ENCODE data around the gene SGMS1.
"Not testable (repeated sequence)": the region's sequence is repeated elsewhere in the genome, so short reads cannot be mapped to it uniquely, and the experiment has no call there.

Gene SGMS1

DNA sequence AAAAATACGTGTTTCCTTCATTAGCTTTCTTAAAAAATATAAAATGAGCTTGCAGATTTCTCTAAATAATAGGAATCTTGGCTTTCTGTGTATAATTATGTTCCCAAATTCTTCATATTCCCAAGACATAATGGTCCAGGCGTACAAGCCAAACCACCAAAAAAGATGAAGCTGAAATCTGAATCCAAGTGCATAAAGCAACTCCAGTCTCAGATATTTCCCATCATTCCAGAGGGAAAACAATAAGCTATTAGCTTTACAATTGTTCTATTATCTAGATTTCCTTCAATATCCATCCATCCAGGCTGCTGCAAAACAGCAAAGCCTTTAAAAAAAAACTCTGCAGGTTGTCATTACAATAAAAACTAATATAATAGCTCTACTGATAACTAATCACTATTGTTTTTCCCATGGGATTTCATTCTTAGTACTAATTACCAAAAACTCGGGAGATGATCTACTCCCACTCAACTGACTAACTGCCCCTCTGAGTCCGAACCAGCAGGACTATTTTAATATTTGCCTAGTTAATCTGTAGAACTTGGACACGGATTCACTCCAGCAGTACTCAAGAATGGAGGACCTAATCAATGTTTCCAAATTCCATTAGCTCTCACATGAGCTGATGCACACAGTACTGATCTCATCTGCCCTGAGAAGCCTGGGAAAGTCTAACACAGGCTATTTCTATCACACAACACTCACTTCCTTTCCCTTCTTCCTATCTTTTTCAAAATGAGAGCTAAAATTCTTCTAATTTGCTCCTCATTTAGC is 263.5 kb downstream of the SGMS1 start:
- DNase-seq: no peak

DNA sequence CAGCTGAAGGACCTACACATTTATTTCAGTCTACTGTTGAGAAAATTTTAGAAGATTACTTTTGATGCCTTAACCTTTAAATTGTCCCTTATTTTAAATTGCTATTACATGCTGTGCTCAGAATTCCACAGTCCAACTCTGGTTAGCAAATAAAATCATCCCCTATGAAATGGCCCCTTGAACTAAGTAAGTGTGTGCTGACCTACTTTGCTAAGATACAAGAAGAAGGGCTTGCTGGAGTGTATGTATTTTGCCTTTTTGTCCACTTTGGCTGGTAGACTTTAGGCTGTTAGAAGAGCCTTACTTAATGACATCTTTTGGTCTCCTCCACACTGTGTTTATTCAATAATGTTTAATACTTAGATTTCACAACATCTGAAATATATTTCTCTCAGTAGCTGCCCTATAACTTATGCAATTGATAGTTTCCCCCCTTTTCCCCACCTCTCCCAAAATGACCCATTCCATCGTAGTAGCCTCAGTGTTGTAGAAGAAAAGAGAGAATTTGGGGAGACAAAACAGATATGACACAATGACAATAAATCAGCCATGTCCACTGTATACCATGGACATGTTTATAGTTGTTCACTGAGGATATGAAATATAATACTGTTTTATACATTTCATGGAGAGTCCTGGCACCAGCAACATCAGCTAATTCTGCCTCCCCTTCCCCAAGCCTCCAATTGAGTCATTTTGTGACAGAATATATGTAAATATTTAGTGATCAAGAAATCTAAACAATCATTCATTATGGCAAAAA is 264.6 kb downstream of the SGMS1 start:
- DNase-seq: no peak

DNA sequence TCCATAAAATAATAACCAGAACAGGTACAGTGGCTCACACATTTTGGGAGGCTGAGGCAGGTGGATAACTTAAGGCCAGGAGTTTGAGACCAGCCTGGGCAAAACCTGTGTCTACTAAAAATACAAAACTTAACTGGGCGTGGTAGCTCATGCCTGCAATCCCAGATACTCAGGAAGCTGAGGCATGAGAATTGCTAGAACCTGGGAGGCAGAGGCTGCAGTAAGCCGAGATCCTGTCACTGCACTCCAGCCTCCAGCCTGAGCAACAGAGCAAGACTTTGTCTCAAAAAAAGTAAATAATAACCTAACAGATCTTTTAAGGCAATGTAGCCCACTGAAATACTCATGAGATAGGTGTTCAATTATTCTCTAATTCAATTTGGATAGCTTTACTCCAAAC is 265.3 kb downstream of the SGMS1 start:
- no peak for DNase-seq

DNA sequence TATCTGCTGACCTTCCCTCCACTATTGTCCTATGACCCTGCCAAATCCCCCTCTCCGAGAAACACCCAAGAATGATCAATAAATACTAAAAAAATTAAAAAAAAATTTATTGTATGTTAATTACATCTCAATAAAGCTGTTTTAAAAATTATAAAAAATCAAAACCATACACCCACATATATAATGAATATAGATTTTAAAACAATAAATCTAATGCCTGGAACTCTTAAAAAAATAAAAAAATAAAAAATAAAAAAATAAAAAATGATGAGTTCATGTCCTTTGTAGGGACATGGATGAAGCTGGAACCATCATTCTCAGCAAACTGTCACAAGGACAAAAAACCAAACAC is 267.3 kb downstream of the SGMS1 start:
- not testable (repeated sequence) for DNase-seq

DNA sequence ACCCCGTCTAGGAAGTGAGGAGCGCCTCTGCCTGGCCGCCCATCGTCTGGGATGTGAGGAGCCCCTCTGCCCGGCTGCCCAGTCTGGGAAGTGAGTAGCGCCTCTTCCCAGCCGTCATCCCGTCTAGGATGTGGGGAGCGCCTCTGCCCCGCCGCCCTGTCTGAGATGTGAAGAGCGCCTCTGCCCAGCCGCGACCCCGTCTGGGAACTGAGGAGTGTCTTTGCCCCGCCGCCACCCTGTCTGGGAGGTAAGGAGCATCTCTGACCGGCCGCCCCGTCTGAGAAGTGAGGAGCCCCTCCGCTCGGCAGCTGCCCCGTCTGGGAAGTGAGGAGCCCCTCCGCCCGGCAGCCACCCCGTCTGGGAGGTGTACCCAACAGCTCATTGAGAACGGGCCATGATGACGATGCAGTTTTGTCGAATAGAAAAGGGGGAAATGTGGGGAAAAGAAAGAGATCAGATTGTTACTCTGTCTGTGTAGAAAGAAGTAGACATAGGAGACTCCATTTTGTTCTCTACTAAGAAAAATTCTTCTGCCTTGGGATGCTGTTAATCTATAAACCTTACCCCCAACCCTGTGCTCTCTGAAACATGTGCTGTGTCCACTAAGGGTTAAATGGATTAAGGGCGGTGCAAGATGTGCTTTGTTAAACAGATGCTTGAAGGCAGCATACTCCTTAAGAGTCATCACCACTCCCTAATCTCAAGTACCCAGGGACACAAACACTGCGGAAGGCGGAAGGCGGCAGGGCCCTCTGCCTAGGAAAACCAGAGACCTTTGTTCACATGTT is 267.9 kb downstream of the SGMS1 start:
- not testable (repeated sequence) for DNase-seq

DNA sequence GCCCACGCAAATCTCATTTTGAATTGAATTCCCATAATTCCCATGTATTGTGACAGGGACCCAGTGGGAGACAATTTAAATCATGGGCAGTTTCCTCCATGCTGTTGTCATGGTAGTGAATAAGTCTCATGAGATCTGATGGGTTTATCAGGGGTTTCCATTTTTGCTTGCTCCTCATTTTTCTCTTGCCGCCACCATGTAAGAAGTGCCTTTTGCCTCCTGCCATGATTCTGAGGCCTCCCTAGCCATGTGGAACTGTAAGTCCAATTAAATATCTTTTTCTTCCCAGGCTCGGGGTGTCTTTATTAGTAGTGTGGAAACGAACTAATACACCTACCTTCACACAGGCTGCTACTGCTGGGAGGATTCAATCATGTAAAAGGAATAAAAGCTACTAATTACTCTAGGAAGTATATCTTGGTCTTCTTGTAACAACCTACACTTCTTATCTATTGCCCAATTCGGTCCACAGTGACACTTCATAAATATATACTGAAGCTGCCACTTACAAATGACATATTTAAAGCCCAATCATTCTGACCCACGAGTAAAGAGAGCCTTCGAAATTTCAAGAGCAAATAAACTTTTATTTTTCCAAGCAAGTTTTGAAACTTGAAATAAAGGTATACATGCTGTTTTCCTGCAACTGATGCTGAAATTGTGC is 272.1 kb downstream of the SGMS1 start:
- no peak for DNase-seq

DNA sequence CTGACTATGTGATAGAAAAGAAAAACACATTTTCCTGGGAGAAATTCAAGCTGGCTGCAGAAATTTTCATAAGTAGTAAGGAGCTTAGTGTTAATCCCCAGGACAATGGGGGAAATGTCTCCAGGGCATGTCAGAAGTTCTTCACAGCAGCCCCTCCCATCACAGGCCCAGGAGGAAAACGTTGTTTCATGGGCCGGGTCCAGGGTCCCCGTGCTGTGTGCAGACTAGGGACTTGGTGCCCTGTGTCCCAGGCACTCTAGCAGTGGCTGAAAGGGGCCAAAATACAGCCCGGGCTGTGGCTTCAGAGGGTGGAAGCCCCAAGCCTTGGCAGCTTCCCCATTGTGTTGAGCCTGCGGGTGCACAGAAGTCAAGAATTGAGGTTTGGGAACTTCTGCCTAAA is 273.4 kb downstream of the SGMS1 start:
- DNase-seq: no peak

DNA sequence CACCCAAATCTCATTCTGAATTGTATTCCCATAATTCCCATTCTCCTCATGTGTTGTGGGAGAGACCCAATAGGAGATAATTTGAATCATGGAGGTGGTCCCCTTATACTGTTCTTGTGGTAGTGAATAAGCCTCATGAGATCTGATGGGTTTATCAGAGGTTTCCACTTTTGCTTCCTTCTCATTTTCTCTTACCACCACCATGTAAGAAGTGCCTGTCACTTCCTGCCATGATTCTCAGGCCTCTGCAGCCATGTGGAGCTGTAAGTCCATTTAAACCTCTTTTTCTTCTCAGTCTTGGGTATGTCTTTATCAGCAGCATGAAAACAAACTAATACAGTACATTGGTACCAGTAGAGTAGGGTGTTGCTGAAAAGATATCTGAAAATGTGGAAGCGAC is 274.2 kb downstream of the SGMS1 start:
- no peak for DNase-seq

DNA sequence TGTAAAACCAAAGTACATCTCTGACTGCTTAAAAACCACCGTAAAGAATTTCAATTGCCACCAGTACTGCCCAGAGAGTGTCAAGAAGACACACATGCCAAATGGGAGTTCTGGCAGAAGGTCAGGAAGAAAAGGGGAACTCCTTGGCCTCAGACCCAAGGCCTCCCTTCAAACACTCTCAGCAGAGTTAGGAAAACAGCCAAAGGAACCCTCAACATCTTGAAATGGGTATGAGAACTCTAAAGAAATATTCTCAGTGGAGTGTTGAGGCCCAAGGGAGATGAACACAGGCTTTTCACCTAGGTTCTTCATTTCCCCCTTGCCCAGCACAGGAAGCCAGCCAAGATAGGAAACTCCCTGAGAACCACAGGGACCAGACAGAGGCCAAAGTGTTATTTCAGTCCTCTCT is 276.4 kb downstream of the SGMS1 start:
- DNase-seq: no peak

DNA sequence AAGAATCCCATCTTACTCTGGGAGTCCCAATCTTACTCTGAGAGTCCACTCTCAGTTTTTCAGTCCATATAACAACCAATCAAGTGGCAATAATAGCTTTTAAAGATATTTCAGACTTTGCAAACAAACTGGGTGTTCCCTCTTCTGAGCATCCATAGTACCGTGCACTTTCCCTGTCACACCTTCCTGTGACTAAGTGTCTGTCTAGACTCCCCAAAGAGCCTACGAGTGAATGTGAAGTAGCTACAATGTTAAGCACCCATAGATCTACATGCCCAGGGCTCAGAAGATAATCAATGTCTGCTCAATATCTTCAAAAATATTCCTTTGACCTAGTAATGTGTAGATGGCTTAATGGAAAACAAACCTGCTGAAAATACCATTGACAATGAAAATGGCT is 276.8 kb downstream of the SGMS1 start:
- DNase-seq: no peak

DNA sequence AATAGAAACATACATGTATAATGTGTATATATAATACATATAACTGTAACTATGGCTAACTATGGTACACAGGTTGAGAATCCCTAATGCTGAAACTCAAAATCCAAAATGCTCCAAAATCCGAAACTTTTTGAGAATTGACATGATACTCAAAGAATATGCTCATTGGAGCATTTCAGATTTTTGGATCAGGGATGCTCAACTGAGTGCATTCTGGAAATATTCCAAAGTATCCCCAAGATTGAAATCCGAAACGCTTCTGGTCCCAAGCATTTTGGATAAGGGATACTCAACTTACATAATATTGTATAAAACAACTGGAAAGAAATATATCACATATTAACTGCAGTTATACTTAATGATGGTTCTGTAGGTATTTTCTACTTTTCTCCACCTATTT is 278.2 kb downstream of the SGMS1 start:
- DNase-seq: no peak

DNA sequence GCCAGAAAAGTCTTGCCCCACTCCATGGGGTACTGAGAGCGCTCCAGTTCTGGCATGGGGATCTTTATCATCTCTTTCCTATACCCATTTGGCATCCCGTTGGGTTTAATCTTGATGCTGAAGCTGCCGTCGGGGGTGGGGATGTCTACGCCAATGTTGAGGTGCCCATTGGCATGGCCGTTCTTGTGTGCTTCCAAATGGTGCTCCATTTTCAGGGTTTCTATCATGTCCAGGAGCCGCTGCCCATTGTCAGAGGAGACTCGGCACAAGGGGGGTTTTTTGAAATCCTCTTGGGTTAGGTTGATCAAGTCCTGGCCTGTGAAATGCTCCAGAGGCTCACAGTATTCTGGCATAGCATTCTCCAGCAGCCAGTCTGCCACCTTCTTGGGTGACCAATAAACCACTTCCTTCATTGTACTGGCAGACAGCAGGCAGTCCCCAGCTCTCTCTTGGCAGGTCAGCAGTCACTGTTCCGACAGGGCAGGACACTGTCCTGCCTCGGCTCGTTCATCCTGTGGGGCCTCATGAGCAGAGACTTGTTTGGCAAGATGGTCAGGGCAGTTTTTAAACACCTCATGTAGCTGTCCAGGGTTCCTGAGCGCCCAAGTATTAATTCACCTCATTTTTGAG is 279.9 kb downstream of the SGMS1 start:
- no peak for DNase-seq

DNA sequence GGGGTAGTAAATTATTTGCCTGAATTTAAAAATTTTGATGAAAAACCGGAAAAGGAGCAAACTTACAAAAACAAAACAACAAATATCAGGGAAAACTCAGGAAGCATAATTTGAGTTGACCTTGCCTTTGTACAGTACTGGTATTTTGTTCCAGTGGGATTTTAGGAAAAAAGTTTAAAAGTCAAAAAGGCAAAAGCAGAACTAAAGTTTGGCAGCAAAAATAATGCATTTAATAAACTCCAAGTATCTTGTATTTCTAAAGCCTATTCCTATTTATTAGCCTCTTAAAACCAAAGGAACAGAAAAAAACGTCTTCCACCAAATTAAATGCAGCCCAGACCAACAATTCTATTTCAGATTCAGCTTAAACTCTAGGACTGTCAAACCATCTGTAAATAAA is 281.8 kb downstream of the SGMS1 start:
- no peak for DNase-seq

DNA sequence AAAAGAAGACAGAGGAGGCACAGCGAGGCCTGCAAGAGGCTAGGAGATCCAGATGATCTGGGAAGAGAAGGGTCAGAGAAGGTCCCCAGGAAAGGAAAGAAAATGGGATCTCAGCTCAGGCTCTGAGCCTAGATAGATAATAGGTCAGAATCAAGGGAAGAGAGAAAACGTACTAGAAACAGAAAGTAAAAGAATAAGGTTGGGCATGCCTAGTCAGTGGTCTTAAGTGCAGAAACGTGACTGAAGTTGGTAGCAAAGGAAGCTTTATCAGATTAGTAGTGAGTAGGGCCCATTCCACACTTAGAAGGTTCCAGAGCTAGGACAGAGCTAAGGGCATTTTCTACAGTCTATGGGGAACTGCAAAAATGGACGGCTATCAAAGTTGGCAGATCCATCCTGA is 287.6 kb downstream of the SGMS1 start:
- DNase-seq: no peak

DNA sequence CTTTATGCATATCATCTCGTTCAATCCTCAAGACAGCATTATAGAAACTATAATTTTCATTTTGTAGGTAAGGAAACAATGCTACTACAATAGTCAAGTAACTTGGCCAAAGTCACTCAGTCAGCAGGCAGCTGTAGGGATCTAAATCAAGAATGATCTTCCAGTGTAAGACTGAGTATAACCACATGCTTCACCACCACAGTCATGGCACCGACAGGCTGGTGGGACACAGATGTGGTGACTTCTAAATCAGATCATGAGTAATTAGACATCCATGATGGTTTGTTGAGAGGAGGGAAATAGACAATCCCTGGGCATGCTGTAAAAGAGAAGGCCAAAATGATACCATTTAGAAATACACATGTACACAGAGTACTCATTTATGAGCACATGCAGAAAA is 288.4 kb downstream of the SGMS1 start:
- DNase-seq: no peak

DNA sequence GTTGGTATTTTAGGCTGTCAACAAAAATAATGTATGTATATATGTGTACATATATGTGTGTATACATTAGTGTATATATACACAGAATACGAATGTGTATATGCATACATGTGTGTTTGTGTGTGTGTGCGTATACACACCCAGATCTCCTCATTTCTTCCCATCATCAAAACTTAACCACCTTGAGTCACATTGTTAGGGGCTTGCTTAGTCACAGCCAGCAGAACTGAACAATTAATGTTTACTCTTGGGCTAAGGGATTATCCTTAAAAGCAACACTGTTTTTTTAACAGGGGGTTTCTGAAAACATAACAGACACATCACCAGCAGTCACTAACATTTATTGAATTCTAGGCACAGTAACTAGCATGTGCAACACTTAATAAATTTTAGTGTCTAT is 289.5 kb downstream of the SGMS1 start:
- DNase-seq: no peak

DNA sequence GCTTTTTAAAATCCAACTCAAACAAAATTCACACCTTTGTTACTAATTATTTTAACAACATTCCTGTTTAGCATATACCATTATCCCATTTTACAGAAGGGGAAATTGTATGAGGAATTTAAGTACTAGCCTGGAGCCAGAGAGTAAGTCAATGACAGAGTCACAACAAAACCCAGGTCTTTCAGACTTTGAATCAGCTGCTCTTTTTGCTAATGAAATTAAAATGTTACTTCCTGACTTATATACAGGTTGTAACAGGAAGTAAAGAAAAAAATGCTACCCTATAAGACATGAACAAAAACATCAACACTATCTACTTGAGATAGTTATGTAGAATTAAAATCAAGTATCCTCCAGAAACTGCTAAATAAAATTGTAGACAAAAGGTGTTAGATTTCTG is 289.9 kb downstream of the SGMS1 start:
- peak in 1 of 5 donors; percentile 12 for DNase-seq

DNA sequence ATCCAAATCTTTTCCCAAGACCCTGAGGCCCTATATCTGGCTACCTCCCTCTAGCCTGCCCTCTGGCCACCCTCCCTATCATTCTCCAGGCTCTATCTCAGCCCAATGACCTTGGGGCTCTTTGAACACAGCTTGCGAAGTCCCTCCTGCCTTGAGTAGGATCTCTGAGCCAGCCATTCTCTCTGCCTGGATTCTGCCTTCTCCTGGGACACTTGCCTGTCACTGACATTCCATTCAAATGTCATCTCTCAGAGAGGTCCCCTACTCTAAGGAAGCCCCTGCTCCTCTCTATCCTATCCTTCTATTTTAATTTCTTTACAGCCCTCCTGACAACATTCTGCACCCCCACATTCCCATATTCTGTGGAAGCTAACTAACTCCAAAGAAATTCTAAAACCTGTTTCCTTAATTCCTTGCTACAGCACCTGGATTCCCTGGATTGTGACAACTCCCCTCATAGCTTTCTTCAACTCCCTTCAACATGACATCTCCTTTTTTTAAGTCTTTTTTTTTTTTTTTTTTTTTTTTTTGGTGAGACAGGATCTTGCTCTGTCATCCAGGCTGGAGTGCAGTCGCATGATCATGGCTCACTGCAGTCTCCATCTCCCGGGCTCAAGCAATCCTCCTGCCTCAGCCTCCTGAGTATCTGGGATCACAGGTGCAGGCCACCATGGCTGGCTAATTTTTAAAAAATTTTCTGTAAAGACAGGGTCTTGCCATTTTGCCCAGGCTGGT is 291.5 kb downstream of the SGMS1 start:
- DNase-seq: no peak

DNA sequence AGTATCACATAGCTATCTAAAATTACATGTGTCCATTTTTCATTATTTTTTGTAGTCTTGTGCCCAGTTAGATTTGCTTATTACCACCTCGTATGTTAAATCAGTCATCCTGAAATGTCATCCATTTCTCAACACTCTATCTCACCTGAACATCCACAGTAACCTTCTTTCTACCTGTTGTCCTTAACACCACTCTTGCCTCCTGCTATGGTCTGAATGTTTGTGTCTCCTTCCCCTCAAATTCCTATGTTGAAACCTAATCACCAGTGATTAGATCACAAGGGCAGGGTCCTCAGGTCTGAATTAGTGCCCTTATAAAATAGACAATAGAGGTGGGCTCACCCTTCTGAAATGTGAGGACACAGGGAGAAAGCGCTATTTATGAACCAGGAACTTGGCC is 292.3 kb downstream of the SGMS1 start:
- DNase-seq: no peak

DNA sequence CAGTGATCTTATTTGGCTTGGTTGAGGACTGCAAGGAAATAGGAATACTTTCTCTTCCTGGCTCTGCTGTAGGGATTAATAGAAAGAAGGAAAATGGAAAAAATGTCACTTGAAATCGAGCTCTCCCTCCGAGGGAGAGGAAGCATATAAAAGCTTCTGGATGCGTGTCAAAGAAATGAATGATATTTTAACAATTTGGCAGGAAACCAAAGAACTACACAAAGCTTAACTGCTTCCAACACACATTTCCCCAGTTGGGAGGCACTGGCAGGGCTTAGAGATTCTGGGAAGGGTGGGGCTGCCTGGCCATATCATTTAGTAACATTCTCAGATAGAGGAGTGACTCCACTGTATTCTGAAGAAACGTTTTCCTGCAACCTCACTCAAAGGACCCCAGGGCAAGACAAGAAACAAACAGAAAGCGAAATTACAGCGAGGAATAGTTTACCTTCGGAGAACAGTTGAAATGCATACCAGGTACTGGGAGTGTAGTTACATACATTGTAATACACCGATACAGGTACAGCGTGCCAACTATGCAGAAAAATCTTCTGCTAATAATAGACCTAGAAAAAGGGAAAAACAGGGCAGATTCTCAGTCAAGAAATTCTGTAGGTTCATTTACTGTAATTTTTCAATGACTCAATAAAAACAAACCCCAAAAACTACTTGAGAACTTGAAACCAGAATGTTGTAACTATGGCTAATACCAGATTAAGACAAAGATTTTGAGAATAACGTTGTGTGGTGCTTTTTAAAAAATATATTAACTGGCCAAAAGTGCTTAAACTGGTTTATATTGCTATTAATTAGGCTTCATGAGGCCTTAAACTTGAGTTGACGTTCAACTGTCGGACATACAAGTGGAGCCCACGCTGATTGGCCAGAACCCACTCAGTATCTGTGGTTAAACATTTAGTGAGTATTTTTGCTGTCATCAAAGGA is 296.7 kb downstream of the SGMS1 start:
- DNase-seq: no peak

DNA sequence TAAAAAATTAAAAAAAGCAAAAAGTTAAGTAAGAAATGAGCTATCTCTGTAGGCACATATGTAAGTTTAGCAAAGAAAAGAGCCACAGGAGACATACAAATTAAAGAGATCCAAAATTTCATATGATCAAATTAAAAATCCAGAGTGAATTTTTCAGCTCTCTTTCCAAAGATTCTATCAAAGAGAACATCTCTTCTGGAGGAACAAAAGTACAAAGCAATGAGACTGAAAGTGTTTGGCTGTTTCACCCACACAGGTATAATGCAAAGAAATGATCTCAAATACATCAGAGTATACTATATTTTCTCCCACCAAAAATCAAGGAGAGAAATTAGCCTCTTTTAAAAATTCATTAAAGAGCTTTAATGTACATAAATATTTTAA is 297.6 kb downstream of the SGMS1 start:
- no peak for DNase-seq
